Fibroblast of the conjunctiva (primary cell): ENCODE measurements around the gene ZNF488.

Experiments used
- DNase-seq: peaks from one replicate; pipeline ENCODE4 v3.0.0-alpha.2; 2010; ENCODE audit warnings: low read depth

Gene ZNF488

DNA sequence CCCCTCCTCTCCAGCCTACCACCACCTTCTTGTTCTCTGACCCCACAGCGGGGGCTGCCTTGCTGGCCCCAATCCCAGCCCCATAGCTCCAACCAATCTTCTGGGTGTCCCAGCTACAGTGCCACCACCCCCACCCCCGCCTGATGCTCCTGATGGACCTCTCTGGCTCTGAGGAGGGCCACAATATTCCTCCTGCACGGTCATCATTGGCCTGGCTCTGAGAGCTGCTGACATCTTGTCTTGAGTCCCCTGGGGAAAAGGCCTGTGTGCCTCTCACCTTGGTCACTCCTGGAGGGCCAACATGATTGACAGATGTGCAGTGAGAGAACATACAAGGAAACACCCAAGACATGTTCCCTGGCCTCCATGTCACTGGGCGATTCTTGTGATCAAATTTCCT is 54.2 kb downstream of the ZNF488 start:
- DNase-seq = no peak

DNA sequence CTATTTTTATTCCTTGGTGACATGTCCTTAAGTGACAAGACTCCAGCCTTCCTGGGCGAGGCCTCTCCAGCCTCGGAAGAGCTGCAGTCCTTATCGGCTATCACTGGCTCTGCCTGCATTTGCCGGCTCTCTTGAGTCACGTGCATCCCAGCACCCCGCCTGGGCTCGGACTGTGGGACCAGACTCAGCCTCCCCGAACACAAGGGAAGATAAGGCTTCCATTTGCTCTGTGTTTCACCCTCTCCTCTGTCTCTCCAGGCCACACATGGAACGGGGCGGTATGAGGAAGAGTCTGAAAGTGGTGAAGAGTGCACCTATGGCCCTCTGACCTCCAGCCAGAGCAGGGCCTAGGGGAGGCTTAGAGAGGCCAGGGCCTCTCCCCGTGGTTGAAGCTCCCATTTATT is 57.2 kb downstream of the ZNF488 start:
- DNase-seq = no peak

DNA sequence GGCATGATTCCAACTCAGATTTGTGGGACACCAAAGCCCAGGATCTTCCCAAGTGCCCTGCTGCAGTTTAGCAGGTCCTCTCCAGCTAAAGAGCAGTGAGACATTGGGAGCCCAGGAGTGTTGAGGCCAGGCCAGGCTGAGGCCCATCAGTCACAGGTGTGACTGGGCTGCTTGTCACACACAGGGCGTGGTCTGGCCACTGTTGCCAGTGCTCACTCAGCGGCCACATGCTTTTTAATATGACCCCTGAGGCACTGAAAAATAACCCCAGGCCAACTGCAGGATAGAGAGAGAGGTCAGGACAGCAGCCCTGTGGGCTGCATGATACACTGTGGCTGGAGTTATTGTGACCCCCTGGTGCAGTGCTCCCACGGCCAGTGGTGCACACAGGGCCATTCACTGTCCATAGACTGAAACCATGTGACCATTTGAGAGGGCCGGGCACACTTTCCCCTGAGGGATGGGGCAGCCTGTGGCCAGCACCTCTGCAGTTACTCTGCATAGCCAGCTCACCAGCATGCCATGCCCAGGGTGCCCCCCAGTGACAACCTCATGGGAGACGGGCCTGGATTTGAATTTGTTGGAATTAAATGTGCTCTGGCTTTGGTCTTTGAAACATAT is 57.7 kb downstream of the ZNF488 start:
- no peak for DNase-seq

DNA sequence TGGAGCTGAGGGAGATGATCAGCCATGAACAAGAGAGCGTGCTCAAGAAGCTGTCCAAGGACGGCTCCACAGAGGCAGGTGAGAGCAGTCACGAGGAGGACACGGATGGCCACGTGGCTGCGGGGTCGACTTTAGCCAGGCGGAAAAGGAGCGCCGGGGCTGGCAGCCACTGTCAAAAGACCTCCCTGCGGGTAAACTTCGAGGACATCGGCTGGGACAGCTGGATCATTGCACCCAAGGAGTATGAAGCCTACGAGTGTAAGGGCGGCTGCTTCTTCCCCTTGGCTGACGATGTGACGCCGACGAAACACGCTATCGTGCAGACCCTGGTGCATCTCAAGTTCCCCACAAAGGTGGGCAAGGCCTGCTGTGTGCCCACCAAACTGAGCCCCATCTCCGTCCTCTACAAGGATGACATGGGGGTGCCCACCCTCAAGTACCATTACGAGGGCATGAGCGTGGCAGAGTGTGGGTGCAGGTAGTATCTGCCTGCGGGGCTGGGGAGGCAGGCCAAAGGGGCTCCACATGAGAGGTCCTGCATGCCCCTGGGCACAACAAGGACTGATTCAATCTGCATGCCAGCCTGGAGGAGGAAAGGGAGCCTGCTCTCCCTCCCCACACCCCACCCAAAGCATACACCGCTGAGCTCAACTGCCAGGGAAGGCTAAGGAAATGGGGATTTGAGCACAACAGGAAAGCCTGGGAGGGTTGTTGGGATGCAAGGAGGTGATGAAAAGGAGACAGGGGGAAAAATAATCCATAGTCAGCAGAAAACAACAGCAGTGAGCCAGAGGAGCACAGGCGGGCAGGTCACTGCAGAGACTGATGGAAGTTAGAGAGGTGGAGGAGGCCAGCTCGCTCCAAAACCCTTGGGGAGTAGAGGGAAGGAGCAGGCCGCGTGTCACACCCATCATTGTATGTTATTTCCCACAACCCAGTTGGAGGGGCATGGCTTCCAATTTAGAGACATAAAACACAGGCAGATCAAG is 58.5 kb downstream of the ZNF488 start:
- DNase-seq = no peak

DNA sequence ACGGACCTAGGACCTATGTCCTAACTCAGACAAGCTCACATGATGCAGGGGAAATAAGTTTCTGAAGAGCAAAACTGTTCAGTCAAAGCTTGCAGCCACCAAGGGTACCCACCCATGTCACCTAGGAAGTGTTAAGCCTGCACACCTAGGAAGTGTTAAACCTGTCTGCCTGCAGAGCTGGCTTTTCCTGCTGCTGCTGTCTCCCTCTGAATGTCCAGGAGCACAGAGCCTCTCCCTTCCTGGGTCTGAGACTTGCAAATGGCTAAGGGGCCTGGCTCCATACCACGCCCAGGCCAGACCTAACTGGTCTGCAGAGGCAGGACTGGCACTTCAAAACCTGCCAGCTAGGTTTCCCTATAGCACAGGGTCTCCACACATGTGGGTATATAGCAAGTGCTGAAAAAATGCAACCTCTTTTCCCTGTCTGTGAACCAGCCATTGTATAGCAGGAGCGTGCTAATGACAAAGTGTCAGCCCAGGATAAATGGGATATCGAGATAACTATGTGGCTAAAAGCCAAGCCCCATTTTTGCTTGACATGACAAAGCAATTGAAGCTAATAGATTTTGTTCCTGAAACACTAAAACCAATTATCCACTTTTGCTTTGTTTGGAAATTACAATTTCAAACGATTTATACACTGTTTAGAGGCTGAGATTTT is 60.3 kb downstream of the ZNF488 start:
- DNase-seq = no peak

DNA sequence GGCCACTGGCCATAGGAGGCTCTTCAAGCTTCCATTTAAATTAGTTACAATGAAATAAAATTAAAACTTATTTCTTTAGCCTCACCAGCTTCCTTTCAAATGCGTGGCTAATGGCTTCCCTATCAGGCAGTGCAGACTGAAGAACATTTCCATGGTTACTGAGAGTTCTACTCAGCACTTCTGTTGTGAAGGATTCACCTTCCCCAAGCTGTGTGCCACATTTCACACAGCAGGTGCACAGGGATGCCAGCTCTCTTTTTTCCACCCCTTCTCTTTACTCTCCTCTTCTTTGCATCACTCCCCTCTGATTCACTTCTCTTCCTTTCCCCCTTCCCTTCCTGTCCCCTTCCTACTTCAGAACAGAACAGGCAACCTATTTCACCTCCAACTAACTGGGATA is 61.0 kb downstream of the ZNF488 start:
- DNase-seq = no peak

DNA sequence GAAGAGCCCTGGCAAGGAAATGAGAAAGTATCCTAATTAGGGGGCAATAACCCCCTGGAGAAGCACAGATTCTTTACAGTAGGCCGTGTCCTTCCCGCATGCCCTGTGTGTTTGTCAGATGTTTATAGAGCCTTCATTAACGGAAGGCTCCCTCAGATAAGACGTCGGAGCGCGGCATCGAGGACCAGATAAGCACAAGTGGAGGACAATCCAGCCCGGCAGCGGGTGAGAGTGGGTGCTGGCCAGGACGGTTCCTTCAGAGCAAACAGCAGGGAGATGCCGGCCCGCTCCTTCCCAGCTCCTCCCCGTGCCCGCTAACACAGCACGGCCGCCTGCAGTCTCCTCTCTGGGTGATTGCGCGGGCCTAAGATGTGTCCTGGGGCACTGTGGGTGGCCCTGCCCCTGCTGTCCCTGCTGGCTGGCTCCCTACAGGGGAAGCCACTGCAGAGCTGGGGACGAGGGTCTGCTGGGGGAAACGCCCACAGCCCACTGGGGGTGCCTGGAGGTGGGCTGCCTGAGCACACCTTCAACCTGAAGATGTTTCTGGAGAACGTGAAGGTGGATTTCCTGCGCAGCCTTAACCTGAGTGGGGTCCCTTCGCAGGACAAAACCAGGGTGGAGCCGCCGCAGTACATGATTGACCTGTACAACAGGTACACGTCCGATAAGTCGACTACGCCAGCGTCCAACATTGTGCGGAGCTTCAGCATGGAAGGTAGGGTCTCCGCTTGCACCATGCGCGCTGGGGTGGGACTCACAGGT is 61.6 kb downstream of the ZNF488 start, which contains the start of gene GDF2:
TSS of gene GDF2 (plus strand) at position 155 of the 762 bp plus-strand sequence. CDS start at position 370, 215 bp downstream.
- DNase-seq = no peak

DNA sequence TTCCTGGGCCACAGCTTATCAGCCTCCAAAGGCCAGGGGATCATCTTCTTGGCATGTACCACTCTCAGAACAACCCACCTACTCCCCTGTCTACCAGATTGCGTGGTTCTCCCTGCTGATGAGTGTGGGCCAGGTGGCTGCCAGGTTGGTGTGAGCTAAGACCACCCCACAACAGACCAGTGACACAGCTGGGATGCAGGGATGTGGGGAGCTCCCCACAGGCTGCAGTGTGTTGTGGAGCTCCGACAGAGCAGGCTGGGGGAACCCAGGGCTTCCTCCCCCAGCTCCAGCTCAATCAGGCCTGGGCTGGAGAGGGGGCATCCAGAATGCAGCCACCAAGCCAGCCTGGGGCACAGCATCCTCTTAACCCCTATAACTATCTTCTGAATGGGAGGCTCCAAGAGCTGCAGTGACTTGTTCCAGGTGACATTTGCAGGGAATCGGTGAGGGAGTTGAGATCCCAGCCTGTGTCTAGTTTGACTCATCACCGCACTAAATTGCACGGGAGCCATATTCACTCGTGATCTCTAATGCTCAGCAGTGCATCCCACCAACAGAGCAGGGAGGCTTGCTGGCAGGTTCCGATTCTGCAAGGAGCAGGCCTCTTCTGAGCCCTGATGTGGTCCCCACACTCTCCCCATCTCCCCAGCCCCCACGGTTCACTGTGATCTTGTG is 62.4 kb downstream of the ZNF488 start:
- DNase-seq = no peak

DNA sequence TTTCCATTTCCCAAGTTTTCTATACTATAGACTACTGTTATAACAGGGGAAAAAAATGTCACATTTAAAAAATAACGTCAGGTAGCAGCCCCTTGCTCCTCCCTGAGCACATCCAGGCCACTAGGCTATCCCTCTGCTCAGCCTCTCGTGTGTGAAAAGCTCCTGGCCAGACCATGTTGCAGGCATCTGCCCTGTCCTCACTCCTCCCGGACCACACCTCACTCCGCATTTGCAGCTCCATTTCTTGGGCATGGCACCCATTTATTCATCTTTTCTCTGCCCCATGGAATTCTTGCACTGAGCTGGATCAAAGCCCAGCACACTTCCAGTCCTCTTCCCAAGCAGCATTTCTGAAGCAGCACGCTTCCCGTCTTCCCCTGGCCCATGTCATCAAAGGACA is 63.3 kb downstream of the ZNF488 start:
- no peak for DNase-seq

DNA sequence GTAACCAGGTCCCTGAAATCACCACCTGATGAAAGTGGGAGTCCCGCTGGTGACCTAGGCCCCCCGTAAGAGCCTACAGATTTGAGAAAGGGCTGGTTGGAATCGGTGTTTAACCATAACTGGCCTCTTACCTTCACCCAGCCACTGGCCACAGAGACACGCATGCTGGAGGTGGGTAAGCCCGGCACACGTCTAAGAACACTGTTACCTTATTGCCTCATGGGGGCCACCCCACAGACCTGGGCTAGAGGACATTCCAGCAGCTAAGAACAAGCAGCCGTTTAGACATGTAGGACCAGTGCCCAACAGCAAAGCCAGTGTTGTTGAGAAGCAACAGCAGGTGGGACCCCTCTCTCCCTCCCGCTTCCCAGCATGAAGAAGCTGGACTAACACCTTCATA is 64.3 kb downstream of the ZNF488 start:
- no peak for DNase-seq

DNA sequence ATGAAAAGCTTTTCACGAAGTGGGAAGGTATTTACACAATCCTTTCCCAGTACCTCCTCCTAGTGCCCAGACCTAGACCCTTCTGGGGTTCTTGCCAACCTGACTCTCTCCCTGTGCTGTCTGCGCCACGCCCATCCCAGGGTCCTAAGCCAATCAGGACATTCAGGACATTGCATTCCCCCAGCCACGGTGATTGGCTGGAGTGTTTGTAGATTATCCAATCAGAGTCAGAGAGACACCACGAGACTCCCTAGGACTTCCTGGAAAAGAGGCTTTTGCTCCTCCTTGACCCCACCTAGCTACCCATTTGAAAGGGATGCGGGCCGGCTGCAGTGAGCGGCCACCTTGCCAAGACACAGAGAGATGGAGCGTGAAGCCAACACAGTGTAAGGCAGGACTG is 65.4 kb downstream of the ZNF488 start:
- no peak for DNase-seq

DNA sequence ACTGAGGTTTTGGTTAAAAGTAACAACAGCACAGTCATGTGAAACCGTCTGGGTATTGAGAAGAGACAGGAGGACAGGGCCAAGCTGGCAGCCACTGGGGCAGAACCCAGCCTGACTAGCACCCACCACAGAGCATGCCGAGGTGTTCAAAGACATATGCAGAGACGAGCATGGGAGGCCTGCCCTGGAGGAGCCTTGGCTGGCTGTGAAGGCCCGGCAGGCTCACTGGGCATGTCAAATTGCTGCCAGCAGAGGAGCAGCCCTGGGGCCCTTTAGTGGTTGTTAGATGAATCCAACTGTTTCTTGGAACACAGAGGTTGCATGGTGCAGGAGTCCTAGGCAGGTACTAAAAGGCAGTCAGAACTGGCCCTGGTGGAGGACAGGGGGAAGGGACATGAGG is 66.8 kb downstream of the ZNF488 start:
- no peak for DNase-seq

DNA sequence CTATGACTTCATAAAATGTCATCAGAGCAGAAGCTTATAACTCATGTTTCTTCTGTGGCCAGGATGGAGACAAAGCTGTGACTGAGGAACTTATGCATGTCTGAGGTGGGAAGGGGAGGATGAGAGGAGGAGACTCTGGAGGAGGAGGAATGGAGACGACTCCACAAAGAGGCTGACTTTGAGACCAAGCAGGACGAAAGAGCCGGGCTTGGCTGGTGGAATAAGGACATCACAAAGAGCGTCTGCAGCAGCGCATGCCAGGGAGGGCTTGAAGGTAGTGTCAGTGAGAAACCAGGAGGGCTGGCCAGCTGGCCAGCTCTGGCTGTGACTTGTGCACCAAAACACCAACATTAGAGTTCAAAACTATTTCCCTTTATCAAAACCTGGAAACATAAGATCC is 68.0 kb downstream of the ZNF488 start:
- DNase-seq = no peak
